HG02885 (cell line): ENCODE measurements around the gene EPHA1.
A peak's percentile ranks its signal among the peaks of the same experiment; 100 is the strongest.

Experiments used
- ATAC-seq: cut with Tn5 transposase; IDR thresholded peaks from one replicate; pipeline ENCODE4 v1.9.1; 2021; ENCODE audit warnings: mild to moderate bottlenecking; ENCODE audit not compliant: unreplicated experiment, poor library complexity

Gene EPHA1

DNA sequence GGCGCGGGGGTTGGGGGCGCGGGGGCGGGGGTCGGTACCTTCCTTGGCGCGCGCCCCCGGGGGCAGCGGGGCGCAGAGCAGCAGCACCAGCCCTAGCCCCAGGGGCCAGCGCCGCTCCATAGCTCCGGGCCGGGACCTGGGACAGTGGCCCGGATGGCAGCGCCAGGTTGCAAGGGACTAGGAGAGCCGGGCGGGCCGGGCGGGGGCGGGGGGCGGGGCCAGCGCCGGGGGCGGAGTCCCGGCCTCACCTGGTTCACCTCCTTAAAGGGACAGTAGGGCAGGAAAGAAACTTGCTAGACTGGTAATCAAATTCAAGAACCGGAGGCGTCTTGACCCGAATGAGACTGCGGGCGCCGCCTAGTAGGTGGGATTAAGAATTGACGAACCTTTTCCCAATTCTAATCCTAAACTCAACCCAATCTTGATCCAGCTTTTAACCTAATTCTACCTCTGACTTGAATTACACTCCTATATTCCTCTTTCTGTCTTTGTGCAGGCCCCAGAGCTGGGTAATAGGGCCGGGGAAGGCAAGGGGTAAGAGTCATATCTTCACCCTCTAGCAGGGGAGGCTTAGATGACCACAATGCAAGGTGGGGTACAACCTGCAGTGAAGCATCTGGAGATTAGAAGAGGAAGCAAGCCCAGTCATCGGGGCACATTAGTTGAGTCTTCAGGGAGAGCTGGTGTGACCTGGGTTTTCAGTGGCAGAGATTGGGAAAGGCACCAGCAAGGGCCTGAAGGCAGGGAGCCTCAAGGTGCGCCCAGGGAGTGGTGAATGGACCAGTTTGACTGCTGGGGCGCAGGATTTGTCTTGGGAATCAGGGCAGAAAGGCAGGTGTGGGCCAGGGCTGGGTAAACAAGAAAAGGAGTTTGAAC is at the start of gene EPHA1:
TSS of gene EPHA1 (minus strand) at position 171 of the 876 bp plus-strand sequence. CDS start at position 120, 51 bp downstream.
- ATAC-seq: peak; percentile 67

DNA sequence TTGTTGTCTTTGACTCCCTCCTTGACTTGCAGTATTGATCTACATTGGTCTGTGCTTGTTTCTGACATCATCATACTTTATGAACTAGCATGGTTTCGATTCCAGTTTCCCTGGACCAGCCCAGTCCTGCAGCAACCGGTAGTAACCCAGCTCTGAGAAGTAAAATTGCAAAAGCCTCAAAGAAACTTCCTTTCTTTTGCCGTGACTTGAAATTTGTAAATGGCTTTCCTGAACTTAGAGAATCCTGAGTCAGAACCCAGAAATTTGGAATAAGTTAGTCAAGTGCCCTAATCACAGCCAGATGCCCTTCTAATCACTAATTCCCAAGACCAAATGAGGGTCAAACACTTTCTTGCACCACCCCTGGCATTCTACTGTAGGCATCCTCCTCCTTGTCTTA is 49.6 kb upstream of the EPHA1 start:
- ATAC-seq: peak; percentile 87

DNA sequence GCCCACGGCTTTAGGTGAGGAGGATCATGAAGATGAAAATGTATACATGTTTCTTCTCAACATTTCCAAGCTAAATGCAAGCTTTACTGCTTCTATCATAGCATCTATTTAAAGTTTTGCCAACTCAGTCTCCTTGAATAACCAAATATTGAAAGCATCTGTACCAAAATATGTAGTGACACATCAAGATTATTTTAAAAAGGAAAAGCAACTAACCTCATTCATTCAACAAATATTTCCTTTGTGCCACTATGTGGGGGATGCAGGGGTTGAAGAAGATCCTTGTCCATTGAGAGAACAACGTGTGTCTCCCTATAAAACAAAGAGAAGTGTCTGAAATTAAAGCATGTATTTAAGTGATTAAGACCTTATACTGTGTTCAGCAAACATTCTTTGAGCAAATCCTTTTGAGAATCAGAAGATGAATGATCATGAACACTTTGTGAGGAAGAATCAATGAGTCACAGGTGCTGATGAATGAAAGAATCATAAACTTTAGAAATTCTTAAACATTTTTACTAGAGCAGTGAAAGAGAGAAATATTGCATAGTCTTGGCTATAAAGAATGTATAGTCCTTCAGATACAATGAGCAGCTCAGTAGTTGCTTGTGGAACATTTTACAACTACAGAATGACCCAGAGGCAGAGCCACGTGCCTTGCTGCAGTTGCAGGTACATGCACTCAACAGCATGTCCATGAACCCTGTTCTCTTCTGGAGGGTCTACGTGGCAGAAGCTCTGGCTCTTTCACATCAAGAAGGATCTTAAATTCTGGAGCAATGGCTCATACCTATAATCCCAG is 48.5 kb upstream of the EPHA1 start:
- ATAC-seq: no peak

DNA sequence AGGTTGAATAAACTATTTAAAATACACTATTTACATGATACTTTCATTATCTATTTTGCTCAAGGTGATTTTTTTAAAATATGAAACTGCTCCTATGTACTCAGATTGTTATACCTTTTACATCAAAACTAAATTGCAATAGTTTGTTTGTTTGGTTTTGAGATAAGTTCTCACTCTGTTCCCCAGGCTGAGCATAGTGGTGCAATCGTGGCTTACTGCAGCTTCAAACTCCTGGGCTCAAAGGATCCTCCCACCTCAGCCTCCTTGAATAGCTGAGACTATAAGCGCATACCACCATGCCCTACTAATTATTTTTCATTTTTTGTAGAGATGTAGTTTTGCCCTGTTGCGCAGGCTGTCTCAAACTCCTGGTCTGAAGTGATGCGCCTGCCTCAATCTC is 47.3 kb upstream of the EPHA1 start:
- ATAC-seq: no peak

DNA sequence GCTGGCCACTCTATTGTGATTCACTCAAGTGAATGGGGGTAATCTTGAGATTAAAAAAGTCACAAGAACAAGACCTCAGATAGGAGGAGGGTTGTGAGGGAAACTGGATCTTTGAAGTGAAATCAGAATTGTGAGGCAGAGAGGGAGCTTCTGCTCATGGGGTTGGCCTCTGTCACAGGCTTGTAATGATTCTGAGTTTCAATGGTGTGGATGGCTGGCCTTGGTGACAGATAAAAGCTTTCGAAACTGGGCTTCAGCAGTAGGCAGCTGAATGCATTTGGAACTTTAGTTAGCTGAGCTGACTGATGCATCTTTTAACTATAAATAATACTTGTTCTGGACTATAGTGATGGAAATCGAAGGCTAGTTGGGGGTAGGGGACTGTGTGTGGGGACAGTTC is 46.8 kb upstream of the EPHA1 start:
- no peak for ATAC-seq

DNA sequence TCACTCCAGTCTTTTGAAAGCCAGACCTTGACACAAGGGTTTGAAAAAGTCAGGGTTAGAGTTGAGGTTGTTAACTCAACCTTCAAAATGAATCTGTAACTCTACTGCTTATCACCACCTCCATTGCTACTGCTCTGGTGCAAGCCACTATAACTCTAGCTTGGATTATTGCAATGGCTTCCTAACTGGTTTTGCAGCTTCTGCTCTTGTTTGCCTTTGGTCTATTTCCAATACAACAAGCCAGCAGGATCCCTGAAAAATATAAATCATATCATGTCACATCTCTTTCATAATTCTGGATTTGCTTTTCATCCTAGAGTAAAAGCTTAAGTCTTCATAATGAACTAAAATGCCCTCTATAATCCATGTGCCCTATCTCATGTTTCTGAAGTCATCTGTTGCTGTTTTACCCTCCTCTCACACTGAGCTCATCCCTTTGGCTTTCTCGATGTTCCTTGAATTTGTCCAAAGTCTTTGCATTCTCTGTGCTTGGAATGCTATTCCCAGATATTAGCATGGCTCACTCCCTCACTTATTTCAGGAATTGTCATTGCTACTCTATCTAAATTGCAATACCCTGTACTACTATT is 45.5 kb upstream of the EPHA1 start:
- no peak for ATAC-seq

DNA sequence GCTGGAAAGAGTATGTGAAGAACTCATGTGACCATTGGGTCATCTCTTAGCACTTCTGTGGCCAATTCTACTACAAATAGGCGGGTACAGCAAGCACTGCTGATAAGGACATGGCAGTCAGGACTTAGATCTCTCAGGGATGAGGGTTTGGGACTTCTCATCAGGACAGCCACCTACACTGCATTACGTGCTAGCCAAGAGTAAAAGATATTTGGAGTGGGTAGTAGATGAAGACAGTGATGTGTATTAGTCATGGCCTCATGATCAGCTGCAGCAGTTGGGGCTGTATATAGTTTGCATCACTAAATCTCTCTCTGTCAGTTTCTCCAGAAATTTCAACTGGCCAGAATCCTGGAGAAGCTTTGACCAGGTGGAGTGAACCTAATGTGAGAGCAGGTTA is 43.8 kb upstream of the EPHA1 start:
- no peak for ATAC-seq

DNA sequence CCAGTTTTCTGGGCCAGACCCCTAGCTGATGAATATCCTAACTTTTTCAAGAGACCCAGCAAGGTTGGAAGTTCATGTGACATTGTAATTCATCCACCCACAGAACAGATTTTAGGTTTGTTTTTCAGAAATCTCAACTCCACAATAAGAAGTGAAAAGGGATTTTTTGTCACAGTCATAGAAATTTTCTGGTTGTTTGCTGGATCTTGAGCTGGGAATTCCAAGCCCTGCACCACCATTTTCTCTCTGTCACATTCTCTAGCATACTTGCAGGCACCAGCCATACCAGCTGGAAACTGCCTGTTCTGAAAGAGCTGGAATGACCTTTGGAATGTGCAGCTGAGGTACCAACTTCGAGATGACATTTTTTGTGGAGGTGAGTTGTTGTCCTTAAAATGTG is 43.1 kb upstream of the EPHA1 start:
- ATAC-seq: no peak

DNA sequence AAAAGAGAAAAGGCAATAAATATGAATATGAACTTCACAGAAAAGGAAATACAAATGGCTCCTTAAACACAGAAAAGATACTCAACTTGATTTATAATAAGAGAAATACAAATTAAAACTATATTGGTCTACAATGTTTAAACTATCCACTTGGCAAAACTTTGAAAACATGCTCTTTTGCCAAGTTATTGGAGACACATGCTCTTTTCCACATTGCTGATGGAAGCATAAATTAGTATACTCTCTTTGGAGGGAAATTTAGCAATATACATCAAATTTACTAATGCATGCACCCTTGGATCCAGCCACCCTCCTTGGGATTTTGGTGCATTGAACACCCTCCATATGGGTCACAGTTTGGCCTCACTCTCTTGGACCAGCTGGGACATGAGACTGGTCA is 42.5 kb upstream of the EPHA1 start:
- no peak for ATAC-seq

DNA sequence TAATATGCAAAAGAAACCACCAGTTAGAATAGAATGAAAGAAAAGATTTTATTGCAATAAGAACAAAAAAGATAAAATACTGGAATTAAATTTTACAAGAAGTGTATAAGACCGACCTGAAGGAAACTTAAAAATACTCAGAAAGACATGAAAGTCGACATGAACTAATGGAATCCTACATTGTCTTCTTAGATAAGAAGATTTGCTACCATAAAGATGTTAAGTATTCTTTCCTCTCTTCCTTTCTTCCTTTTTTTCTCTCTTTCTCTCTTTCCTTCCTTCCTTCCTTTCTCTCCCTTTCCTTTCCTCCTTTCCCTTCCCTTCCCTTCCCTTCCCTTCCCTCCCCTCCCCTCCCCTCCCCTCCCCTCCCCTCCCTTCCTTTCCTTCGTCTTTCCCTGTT is 41.1 kb upstream of the EPHA1 start:
- ATAC-seq: no peak

DNA sequence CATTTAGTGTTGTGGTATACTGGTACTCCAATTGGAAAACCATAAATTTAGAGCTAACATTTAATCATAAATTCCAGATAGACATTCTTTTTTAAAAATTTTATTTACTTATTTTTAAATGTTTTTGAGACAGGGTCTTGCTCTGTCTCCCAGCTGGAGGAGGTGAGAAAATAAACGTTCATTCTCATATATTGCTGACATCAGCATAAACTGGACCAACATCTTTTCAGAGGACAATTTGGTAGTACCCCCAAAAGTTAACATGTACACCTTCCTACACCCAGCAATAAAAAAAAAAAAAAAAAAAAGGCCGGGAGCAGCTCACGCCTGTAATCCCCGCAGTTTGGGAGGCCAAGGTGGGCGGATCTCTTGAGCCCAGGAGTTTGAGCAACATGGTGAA is 39.8 kb upstream of the EPHA1 start:
- ATAC-seq: no peak

DNA sequence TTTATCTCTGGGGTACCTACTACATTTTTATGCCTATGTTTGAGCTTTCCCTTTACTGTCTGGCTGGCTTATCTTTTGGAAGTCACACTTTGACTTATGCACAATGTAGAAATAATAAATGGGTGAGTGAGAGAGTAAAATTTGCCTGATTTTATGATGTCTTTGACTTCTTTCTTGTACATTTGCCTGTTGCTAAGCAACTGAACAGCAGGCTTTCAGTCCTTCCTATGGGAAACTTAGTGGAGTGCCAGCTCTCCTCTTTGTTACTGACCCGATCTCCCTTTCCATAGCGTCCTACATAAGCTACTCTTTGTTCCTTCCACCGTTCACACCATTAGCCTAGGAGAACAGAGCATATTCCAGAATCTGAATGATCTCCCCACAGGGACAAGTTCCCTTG is 38.8 kb upstream of the EPHA1 start:
- ATAC-seq: no peak

DNA sequence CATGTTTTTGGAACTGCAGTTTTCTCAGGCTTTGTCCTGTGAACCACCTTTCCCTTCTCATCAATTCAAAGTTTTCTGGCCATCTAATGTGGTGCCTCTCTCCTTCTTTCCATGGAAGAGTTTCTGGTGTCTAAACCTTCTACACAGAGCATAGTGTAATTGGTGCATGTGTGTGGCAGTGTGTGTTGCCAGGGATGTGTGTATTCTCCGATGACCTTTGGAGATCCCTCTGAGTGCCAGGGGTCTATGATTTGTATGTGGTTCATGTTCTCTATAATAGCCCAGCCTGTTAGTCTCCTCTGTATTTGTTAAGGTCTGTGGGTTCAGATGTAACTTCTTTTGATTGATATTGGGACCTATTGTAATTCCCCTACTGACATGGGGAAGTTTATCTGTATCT is 36.1 kb upstream of the EPHA1 start:
- no peak for ATAC-seq

DNA sequence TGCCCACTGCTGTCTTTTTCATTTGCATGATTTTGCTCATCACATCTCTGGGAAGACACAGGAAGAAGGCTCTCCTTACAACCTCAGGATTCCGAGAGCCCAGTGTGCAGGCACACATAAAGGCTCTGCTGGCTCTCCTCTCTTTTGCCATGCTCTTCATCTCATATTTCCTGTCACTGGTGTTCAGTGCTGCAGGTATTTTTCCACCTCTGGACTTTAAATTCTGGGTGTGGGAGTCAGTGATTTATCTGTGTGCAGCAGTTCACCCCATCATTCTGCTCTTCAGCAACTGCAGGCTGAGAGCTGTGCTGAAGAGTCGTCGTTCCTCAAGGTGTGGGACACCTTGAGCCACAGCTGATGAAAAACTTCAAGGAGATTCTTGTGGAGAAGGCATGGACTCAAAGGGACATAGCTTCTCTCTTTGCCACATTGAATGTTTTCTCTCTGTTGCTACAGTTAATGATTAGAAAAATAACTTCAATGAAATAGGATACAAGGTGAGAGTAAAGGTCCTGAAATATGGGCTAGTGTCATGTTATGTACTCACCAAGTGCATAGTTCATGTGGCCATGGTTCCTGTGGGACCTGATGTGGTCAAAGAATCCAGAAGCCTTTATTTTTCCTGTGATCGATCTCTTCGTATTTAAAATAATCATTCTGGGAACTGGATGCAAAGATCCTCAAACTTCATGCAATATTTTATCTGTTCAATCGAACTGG is 35.6 kb upstream of the EPHA1 start:
- no peak for ATAC-seq

DNA sequence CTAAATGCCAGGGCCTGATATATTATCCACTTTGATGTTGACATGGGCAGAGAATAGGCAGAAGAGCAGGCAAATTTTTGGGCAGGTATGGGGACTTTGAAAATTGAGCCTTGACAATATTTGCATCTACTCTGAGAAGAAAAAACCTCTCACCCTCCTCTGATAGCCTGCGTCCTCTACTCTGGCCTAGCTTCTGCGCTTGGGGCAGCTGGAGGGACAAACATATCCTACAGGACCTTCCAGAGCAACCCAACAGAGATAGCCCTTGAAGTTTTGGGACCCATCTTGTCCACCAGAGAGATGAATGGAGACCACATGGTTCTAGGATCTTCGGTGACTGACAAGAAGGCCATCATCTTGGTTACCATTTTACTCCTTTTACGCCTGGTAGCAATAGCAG is 34.5 kb upstream of the EPHA1 start, which contains the start of gene TAS2R60:
TSS of gene TAS2R60 (plus strand) at position 301 of the 400 bp plus-strand sequence. CDS start at position 301, 0 bp downstream.
- ATAC-seq: no peak

DNA sequence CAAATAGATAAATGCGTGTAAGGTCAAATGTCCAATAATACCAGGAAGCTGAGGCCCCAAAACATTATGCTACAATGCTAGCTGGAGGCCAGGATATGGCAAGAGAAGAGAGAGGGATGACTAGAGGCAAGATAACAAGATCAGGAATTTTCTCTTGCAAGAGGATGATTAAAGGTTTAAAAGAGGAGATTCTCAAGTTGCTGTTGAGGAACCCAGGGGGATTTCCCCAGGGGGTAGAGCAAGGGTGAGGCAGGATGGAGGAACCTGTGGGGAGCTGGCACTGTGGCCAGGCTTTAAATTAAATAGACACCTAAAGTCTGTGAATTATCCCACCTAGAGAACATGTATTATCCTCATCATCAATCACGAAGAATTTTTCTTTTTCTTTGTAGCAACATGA is 31.2 kb upstream of the EPHA1 start:
- ATAC-seq: no peak

DNA sequence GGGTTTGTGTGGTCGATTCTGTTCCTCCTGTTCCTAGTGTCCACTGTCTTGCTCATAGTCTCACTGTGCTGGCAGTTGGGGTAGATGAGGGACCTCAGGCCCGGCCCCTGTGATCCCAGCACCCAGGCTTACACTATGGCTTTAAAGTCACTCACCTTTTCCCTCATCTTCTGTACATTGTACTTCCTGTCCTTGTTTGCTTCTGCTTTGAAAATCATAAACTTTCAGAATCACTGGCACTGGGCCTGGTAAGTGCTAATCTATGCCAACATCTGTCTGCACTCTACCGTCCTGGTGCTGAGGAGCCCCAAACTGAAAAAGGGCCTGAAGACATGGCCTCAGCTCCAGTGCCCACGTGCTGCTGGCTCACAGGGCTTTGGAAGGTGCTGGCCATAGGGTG is 28.9 kb upstream of the EPHA1 start:
- ATAC-seq: no peak

DNA sequence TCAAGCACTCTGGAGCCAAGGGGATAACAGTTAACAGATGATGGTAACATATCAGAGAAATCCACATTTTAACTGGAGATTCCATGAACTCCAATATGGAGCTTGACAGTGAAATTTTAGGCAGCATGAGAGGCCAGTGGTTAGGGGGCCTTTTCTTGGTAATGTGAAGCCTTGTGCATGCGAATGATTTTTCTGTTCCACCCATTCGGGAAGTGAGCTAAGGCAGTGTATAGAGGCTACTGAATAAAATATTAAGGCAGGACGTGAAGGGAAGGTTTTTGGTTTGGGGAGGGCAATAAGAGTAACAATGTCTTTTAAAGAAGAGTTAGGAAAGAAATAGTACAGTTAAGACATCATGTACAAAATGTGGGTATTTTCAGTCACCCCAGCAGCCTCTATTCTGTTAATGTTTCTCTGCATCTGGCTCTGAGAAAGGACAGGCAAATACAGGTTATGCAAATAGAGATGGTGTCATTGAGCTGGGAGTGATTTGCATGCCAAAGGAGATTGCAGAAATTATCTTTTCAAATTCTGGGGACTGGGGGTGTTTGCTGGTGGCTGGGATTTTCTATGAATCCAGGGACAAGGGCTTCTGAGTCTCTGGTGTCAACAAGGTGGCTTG is 27.8 kb upstream of the EPHA1 start:
- ATAC-seq: peak; percentile 64

DNA sequence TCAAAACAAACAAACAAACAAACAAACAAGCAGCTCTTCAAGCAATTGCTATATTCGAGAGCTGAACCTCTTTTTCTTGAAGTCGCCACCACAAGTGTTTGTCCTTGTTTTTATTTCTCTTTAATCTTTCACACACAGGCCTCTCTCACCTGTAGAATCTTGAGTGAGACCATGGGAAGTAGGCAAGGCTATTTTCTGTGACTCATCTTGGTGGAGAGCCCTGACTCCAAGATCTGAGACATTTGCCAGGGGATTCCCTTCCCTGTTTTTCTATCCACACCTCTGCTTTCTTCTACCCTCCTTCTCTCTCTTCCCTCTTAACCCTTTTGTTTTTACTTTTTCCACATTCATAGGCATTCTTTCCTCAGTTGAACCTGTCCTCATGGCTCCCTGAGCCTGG is 26.6 kb upstream of the EPHA1 start:
- no peak for ATAC-seq

DNA sequence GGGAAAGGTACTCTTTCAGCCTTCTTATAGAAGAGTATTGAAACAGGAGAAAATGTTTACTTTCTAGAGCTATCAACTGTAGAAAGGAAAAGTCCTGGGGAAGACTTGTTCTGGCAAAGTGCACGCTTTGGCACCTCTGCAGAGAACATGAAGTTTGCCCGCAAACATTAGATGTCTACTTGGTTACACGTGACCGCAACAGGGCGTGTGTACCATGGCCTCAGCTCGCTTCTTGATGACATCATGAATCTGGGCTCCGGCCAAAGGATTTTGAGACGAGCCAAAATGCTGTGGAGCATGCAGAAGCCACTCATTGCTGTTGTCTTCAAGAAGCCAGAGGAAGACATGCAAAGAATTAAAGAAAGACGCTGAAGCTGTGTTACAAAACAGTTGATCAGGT is 26.0 kb upstream of the EPHA1 start:
- no peak for ATAC-seq
